Ecto neural progenitor cell (in vitro differentiated cells): ENCODE results near the gene NR2E3.

Source experiments
- DNase-seq: peaks from one replicate; pipeline ENCODE4 v3.0.0-alpha.2; 2018; ENCODE audit warnings: low spot score

The NR2E3 gene

DNA sequence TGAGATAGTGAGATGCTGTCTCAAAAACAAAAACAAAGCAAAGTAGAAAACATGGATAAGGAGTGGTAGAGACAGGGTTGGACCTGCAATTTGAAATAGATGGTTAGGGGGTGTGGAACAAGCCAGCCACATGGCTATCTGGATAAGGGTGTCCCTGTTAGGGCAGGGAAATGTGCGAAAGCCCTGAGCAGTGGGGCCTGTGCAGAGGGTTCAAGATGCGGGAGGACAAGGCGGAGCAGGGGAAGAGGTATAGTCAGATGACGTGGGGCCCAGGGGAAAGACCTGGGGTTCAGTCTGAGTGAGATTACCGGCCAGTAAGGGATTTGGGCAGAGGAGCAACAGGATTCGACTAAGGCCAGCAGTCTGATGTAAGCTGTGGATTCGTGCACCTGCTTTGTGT, 18.4 kb upstream of the NR2E3 start:
- DNase-seq, result peak; percentile 32

DNA sequence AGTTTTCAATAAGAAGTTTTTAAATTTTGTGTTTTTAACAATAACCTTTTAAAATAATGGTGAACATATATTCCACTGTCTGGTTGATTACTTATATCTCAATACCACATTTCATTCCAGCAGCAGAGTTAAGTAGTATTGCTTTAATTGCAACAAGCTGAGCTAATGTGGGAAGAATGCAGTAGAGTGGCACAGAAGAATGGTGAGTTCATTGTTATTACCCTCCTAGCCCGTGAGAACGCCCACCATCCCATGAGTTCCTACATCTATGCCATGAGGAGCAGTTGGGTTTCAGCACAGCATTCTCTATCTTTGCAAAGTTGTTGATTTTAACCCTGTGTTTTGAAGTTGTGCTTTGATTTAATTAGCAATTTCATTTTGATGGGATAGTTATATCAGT, 17.8 kb upstream of the NR2E3 start:
- no peak for DNase-seq

DNA sequence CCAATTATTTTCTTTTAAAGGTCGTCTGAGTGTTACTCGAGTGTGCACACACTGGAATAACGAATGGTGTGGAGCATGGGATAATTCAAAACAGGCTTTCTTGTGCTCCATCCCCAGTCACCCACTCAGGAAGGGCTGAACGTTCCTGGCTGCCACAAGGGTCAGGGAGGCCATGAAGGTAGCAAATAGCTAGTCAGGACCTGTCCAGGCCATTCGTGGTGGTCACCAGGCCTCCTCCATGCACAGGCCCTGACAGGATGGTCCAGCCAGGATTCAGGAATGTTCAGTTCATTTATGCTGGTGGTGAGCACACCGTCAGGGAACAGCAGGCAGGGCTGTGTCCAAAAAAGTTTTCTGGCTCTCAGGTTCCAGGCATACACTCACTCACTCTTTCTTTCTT, 11.7 kb upstream of the NR2E3 start:
- no peak for DNase-seq

DNA sequence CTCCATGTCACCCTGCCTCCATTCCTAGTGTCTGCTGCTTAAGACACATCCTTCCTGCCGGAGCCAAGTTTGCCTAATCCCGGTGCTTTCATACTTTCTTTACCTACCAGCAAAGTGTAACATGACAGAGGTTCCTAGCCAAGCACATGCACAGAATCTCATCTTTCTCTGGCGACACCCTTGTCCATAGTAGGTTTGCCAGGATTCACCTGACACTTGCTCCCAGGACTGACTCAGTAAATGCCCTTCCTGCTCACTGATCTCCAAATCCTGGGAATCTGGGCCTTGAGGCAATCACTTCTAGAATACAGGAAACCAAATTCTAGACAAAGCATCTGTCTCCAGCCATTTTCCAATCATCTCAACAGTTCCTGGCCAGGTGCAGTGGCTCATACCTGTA, 10.2 kb upstream of the NR2E3 start:
- DNase-seq, result no peak

DNA sequence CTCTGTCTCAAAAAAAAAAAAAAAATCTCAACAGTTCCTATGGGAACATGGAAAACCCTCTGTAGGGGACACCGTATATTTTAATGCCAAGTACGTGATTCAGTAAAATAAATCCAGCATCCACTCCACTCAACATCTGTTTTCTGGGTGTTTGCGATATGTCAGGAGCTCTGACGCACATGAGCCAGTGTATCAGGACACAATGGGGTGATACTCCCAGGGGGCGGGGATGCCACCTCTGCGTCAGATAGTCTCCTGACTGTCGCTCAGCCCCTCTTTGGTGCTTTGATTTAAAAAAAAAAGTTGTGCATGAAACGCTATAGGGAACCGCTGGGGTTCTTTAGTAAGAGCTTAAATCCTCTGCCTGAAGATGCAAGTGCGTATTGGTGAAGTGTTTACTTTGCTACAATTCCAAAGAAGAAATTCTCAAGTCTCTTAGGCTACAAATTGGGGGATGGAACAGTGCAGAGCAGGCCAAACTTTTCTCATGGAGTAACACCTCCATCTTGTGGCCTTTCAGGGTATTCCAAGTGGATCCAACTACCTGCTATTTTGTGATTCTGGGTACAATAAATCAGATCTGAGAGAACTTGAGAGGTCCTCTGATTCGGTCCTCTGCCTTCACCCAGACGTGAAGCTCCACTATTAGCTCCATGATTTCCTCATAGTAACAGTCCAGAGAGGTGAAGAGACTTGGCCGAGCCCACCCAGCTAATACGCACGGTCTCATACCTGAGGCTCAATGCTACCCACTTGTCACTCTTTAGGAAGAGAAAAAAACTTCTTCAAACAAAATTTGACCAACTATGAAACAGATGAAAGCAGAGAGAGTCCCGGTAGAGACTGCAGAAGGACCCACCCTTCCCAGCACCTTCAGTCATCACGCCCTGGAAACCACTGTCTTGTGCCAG, 9.3 kb upstream of the NR2E3 start:
- no peak for DNase-seq

DNA sequence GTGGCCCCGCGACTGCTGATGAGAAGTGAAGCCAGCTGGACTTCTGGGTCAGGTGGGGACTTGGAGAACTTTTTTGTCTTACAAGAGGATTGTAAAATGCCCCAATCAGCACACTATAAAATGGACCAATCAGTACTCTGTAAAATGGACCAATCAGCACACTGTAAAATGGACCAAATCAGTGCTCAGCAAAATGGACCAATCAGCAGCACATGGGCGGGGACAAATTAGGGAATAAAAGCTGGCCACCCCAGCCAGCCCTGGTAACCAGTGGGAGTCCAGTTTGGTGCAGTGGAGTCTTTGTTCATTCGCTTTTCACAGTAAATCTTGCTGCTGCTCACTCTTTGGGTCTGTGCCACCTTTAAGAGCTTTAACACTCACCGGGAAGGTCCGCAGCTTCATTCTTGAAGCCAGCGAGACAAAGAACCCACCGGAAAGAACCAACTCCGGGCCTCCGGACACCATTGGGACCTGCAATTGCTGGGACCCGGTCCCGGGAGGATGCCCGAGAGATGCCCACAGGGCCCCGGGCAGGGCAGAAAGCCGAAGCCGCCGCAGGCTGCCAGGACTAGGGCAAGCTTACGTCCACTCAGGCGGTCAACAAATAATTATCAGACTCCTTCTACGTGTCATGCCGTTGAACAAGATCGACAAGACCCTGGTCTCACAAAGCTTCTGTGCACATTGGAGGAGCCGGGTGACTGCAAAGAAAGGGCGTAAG, 8.3 kb upstream of the NR2E3 start:
- no peak for DNase-seq

DNA sequence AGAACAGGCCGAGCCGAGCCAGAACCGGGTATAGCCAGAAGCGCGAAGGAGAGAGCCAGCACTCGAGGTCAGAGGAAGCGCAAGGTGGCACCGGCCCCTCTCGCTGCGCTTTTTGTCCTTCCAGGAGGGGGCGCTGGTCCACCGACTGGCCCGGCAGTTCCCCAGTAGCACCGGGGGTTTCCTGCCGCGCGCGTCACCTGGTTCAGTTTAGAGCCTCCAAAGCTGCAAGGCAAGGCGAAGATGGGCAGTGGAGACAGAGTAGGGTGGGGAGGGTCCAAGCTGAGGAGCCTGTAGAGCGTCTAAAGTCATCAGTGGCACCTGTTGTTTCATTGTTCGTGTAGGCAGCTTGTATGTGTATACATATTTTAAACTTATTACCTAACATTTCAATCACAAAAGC, 7.6 kb upstream of the NR2E3 start:
- no peak for DNase-seq

DNA sequence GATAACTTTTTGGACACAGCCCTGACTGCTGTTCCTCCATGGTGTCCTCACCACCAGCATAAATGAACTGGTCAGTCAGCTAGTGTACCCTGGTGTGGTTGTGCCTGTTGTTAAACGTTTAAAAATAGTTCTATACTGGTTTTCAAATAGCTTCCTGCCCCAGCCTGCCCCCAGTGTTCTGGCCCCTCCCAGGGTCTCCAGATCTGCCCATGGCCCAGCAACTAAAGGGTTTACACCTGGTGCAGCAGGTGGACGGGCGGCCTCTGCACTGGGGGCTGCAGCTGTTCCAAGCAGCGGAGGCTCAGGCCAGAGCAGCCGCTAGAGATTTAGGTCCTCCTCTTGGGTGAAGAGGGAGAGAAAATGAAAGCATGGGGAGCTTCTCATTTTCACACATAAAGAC, 6.1 kb upstream of the NR2E3 start:
- no peak for DNase-seq

DNA sequence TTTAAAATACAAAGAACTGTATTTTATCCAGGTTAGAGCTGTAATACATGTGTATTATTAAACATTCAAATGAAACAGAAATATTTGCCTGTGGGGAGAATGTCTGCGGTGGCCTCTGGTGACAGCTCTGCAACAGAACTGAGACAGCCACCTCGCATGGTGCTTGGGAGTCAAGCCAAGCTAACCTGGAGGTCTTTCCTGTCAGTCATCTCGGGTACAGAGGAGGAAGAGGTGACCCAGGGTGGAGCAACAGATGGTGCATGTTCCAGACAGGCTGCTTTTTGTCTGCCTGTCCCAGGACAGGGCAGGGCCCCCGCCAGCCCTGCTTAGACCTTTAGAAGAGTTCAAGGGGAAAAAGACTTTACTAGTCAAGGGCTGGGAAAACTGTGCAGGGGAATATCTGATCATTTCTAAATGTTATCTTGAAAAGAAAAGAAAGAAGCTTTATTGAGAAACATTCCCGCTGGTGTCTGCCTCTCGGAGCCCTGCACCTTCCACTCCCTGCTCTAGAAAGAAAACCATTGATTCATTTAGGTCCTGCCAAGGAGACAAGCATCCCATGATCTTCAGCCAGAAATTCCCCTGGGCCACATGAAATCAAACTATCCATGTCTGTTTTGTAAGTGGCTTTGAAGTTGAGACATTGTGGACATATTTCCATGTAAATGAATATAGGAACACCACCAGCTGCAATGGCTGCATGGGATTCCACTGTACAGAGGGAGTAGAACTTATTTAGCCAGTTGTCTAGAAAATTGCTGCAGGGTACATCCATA, 5.5 kb upstream of the NR2E3 start:
- no peak for DNase-seq

DNA sequence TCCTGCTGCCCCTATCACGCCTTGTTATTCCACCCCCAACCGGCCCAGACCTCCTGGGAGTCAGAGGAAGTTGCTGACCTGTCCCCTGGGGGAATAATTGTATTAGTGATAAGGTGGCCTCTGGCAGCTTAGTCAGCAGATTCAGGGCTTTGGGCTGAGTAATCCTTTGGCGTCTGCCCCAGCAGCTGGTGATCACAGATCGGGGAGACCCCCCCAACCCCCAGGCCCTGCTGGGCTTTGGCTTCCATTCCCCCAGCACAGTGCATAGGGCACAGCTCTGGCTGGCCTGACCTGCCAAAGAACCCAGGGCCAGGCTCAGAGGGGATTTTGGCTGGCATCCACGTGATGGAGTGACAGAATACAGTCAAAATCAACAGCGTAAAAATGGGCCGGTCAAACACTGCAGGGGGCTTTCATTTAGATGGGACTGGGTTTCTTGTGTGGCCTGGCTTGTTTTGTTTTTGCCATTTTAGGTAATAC, 3.9 kb upstream of the NR2E3 start:
- peak; percentile 63 for DNase-seq

DNA sequence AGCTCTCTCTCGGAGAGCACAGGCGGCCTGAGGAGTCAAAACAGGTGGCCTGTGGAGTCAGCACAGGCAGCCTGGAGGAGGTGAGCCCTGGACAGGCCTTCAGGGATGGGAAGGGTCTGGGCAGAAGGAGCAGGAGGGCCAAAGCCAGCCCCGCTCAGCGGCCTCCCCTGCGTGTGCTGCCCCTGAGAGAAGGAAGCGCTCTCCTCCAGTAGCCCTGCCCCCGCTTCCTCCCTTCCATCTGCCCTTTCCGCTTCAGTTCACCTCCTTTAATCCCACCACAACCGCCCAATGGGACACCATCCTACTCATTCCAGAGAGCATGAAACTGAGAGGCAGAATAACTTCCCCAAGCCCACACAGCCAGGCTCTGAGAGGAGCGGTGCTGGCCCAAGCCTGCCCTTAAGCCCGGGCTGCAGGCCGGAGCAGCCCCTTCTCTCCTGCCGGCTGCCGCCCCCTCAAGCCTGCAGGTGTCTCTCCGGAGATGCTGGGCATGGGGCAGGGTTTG, 3.2 kb upstream of the NR2E3 start:
- peak; percentile 81 for DNase-seq

DNA sequence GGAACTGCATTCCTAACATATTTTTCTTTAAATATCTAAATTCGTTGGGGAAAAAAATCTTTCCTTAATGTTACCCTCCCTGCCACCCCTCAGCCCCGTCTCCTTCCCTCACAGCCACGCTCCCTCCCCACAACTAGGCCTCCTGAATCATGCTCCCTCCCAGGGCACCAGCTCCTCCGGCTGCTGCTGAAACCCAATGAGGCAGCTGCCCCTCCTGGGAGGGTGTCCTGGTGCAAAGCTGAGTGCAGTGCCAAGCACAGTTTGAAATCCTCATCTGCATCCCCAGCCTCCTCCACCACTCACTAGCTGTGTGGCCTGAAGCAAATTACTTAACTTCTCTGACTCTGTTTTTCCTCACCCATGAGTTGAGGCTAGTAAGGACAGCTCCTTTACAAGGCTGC, 2.7 kb upstream of the NR2E3 start:
- DNase-seq, result no peak

DNA sequence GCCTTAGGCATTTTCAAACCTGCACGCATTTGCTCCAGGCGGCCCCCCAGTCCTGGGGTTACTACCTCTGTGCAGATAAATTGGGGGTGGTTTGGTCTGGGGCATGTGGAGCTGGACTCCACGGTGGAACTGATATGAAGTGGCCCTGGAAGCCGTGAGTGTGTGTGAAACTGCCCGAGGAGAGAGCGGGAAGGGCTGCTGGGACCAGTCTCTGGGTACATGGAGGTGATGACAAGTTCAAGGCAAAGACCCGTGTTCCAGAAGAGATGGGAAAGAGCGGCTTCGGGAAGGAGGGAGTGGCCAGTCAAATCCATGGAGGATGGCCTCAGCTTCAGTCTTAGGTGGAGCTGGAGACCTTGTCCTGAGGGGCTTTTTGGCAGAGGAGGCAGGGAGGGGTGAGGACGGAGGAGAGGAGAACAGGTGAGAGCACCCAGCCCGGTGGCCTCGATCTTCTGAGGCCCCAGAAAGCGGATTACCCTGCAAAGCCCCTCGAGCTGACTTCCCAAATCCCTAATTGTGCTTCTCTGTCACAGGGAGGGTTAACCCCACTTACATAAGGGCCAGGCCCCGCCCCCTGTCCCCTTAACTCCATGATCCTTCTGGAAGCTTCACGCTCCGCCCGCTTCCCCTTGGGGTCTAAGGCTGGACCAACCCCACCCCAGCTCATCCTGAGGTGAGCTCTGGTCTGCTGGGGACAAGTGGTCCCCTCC, 1.9 kb upstream of the NR2E3 start:
- DNase-seq, result no peak

DNA sequence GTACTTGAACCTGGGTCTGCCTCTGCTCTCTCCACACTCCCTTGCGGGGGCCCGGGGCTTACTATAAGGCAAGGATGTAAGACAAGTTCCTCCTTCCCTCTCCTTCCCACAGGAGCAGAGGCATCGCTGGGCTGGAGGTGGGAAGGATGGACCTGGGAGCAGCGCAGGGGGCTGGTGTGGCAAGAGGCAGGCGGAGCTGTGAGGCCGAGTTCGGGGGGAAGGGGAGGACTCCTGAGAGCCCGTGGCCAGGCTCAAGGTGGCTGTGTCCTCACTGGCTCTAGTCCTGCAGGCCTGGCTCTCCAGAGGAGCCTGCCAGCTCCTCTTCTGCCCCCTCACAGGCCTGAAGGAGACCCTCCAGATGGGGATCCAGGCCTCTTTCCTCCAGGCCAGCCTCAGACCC, 1.0 kb upstream of the NR2E3 start:
- DNase-seq, result no peak

DNA sequence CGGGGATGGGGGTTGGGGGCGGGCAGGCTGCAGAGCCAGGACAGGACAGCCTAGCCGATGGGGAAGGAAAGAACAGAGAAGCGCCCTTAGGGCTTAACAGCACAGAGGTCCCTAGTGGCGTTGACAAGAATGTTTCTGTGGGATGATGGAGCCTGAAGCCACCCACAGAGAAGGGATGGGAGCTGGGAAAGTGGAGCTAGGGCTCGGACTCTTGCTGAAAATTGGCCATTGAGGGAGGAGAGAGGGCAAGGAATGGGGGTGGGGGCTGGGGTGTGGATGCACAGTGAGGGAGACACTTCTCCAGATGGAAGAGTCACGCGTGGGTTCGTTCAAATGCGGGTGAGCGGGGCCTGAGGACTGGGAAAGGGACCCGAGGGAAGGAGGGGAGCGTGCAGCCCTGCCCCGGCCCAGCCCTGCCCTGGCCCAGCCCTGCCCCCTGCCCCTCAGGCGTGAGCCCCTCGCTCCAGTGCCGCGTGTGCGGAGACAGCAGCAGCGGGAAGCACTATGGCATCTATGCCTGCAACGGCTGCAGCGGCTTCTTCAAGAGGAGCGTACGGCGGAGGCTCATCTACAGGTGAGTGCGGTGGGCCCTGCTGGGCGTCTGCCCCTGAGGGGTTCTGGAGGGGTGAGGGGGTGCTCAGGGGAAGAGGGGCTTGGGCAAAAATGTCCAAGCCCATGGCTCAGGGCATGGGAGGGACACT, 832 bp downstream of the NR2E3 start:
- DNase-seq, result no peak

DNA sequence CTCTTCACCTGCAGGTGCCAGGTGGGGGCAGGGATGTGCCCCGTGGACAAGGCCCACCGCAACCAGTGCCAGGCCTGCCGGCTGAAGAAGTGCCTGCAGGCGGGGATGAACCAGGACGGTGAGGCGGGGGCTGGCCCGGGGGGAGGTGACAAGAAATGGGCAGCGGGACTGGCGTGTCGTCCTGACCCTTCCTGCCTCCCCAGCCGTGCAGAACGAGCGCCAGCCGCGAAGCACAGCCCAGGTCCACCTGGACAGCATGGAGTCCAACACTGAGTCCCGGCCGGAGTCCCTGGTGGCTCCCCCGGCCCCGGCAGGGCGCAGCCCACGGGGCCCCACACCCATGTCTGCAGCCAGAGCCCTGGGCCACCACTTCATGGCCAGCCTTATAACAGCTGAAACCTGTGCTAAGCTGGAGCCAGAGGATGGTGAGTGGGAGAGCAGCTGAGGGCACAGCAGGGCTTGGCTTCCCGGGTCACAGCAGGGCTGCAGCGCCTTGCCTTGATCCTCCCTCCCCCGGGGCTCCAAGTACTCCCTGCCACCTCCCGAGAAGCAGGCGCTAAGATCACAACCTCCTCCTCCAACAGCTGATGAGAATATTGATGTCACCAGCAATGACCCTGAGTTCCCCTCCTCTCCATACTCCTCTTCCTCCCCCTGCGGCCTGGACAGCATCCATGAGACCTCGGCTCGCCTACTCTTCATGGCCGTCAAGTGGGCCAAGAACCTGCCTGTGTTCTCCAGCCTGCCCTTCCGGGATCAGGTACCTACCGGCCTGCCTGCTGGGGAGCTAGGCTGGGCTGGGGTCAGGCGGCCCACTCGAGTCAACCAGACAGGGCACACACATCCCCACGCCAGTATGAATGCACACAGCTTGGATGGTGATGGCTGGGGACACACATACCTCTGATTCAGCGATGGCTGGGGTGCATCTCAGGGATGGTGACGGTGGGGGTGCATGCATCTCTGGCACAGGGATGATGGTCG, 1.7 kb downstream of the NR2E3 start:
- no peak for DNase-seq

DNA sequence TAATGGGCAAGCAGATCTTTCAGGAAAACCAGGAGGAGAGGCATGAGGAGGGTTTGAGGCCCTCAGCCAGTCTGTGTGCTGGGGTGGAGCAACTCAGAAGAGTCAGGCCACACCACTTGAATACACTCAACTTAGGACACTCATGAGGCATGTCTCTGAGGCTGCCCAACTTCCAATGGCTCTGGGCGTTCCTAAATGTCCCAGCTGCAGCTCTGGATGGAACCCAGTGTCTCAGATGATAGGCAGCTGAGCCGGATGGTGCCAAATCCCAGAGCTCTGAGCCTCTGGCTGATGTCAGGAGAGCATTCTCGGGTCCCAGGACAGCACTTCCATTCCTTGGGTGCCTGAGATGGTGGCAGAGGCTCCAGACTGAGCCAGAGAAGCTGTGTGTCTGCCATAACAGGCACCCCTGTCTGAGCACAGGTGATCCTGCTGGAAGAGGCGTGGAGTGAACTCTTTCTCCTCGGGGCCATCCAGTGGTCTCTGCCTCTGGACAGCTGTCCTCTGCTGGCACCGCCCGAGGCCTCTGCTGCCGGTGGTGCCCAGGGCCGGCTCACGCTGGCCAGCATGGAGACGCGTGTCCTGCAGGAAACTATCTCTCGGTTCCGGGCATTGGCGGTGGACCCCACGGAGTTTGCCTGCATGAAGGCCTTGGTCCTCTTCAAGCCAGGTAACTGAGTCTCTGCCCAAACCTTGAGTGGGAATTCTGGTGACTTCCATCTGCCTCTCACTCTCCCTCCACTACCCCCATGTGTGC, 2.8 kb downstream of the NR2E3 start:
- DNase-seq, result no peak

DNA sequence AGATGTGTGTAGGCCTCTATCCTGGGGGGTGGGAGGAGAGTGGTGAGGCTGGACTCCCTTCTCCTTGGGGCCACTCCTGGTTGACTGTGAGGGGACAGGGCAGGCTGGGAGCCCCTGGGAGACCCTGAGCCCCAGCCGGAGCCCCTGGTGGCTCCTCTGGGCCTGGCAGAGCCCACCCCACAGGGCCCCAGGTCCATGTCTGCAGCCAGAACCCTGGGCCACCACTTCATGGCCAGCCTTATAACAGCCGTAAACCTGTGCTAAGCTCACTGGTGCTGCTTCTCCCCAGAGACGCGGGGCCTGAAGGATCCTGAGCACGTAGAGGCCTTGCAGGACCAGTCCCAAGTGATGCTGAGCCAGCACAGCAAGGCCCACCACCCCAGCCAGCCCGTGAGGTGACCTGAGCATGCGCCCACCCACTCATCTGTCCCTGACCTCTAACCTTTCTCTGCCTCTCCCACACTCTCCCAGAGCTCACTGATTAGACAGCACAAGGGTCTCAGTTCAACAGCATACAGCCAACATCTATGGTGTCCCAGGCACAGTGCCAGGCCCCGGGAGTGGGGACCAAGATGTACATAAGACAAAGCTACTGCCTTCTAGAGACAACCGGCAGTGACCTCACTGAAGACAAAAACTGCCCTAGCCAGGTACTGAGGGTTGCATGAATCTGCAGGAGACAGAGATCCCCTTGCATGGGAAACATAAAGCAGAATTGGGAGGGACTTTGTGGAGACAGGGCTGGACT, 3.5 kb downstream of the NR2E3 start:
- DNase-seq, result no peak
